Inflammatory macrophage treated with lipopolysaccharide for 1 hour (primary cell): Measurements from ENCODE around the gene GMIP.
"Not testable (repeated sequence)": the region's sequence is repeated elsewhere in the genome, so short reads cannot be mapped to it uniquely, and the experiment has no call there.

Experiments
- DNase-seq, 2 donors: peaks; one replicate each; pipeline ENCODE4 v3.0.0-alpha.2; 2020 to 2022

GMIP gene

DNA sequence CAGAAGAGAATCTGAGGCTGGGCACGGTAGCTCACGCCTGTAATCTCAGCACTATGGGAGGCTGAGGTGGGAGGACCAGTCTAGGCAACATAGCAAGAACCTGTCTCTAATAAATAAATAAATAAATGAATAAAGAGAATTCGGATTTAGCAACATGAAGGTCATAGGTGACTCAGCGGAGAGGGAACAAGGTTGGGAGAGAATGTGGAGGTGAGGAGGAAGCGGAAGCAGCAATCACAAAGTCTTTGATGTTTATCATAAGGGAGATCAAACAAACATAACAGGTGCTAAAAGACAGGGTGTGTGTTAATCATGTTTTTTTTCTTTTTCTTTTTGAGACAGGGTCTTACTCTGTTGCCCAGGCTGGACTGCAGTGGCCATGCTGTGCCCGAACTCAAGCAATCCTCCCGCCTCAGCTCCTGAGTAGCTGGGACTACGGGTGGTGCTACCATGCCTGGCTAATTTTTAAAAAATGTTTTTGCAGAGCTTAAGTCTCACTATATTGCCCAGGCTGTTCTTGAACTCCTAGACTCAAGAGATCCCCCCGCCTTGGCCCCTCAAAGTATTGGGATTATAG, 41.2 kb downstream of the GMIP start:
- no peak for DNase-seq

DNA sequence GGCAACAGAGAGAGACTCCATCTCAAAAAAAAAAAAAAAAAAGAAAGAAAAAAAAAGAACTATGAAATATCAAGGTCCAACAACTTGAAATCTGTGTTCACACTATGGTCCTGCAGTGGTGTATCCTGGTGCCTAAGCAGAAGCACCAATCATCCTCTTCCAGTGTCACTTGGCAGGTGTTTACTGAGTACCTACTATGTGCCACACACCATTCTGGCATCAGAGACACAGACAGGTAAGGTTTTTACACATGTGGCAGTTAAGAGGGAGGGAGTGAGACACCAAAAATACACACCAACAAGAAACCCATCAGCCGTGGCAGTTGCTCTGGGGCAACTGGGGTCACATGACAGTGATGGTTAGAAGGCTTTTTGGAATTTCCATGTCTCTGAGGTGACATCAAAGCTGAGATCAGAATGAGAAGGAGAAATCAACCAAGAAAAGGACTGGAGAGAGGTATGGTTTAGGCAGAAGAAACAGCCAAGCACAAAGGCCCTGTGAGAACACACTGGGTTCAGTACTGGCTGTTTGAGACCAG, 42.6 kb downstream of the GMIP start:
- peak; percentile 45 to 75 for DNase-seq

DNA sequence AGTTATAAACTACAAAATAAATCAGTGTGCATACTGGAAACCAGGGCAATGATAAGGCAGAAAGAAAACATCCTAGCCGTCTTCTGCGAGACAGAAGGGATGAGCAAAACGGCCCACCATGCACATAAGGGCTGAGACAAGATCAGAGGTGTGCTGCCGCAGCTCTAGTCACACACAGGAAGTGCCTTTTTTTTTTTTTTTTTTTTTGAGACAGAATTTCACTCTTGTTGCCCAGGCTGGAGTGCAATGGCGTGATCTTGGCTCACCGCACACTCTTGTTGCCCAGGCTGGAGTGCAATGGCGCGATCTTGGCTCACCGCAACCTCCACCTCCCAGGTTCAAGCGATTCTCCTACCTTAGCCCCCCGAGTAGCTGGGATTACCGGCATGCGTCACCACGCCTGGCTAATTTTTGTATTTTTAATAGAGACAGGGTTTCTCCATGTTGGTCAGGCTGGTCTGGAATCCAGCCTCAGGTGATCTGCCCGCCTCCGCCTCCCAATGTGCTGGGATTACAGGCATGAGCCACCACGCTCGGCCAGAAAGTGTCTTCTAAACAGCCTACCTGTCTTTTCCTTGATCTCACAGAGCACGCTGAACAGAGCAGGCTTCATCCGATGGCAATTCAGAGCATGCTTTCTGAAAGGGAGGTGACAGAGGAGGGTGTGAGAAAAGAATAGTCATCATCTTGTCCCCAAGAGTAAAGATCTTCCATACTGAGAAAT, 44.6 kb downstream of the GMIP start:
- DNase-seq = not testable (repeated sequence)

DNA sequence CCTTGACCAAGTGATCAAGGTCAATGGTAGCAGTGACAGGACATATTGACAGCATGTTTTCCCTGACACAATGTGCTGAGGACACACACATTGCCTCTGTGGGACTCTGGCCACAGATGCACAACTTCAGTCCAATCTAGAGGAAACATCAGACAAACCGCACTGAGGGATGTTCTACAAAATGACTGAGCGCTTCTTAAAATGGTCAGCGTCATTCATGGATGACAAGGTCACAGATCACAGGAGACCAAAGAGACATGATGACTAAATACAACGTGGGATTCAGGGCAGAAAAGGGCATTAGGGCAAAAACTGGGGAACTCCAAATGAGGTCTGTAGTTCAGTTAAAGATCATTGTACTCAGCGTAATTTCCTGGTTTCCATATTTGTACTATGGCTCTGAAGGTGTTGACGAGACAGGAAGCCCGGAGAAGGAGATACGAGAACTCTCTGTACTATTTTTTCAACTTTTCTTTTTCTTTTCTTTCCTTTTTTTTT, 45.6 kb downstream of the GMIP start:
- peak; percentile 78 to 95 for DNase-seq

DNA sequence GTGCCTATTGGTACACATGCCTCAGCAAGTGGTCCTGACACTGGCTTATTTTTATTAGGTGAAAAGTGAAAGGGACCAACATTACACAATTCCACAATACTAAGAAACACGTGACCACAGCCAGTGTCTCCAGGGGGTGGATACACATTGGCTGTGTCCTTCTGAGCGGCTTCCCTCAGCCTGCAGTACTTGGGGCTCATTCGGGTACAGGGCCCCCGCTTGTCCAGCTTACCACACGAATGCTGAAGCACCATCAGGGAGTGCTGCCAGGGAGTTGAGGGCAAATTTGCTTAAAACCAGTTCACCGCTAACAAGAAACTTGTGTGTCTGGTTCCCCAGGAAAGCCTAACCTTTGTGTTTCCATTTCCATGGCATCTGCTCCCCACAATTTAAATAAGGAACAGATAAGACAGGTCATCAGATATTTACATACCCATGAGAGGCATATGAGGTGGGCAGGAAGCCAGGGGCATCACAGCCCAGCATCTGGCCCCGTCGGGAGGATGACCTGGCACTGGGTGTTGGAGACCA, 48.2 kb downstream of the GMIP start:
- DNase-seq = peak; percentile 57 to 77

DNA sequence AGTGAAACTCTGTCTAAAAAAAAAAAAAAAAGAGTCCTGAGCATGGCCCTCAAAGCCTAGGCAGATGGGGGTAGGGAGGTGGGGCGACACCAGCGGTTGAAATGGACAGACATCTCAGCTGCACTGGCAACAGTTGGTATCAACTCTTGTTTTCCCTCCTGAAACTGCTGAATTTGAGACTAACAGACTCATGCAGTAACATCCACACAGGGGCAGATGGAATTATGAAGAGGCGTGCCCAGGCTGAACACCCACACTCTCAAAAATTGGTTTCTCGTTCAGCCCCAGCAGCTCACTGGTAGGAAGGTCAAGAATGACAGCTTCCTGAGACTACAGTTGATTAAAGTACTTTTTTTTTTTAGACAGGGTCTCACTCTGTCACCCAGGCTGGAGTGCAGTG, 49.1 kb downstream of the GMIP start:
- DNase-seq = peak; percentile 28 to 69

DNA sequence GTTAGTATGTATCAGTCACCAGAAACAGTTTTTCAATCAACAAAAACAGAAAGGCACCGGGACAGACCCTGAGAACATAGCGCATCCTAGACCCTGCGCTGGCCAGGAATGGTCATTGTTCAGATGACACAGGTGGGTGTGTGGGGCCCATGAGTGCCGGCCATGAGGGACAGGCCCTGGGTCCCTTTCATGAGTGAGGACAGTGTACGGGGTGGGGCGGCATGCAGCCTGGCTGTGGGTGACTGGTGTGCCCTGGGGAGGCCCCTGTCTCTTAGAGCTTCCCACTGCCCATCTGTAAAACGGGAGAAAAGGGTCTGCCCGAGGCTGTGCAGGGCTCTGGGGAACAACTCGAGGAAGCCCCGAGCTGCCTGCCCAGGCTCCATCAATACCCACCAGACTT, 50.8 kb downstream of the GMIP start:
- DNase-seq = no peak

DNA sequence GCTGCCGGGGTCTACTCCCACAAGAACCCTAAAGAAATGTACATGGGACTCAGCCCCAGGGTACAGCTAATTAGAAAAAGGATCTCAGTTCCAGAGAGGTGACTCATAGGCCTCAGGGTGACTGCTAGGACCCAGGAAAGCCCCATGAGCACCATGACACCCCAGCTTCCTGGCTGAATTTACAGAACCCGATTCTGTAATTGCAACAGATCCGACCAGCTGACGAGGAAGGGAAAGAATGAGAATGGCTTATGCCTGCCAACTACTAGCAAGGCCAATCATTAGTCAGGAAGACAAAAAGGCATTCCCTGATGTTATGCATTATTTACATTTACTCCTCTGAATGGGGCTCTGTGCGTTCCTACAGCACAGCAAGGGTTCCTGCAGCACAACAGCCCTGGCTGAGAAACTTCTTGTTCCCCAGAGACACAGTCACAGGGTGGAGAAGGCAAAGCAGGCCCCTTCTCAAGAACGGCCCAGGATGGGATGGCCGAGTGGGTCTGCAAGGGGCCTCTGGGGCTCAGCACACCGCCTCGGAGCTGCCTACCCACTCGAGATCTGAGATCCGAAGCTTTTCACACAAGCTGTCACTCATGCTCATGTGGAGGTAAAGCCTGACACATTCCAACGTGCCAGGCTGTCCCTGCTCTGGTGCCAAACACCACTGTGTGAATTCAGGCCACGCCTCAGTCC, 52.2 kb downstream of the GMIP start:
- peak; percentile 94 to 99 for DNase-seq

DNA sequence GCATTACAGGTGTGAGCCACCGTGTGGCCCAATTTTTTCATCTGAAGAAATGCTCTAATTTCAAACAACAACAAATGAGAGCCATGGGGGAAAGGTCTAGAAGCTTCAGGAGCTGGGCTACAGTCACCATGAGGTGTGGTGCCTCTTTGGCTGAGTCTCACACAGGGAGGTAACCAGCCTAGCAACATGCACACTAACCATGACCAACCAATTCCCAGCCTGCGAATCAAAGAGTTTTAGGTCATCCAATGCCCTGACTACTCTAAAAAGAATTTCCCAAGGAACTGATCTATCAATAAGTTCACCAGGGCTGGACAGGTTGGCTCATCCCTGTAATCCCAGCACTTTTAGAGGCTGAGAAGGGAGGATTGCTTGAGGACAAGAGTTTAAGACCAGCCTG, 54.9 kb downstream of the GMIP start:
- no peak for DNase-seq

DNA sequence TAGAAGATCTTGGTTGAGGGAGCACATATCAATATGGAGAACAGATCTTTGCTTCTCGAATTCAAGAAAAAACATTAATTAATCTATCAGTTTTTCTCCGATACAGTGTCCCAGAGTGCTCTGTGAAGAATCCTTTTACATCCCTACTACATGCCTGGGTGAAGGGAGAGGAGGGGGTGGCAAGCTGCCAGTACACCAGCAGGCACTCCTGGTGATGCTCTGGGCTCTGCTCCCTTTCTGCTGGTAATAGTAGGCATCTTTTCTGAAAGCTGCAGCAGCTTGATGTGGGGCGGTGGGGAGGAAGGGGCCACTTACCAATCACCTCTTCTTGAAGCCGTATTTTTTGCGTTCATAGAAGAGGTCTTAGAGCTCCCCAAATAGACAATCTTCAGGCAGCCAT, 55.7 kb downstream of the GMIP start:
- DNase-seq = no peak

DNA sequence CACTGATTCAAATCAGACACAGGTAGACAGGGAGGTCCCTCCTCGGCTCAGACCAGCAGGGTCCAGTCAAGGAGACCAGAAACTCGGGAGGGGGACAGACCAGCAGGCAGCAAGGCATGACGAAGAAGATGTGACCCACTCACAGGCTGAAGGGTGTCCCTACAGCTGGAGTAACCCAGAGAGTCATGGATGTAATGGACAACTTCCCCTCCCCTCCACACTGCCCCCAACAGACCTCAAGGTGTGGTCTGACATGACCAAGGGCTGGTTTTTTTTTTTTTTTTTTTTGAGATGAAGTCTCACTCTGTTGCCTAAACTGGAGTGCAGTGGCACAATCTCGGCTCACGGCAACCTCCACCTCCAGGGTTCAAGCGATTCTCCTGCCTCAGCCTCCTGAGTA, 59.1 kb downstream of the GMIP start:
- DNase-seq = no peak

DNA sequence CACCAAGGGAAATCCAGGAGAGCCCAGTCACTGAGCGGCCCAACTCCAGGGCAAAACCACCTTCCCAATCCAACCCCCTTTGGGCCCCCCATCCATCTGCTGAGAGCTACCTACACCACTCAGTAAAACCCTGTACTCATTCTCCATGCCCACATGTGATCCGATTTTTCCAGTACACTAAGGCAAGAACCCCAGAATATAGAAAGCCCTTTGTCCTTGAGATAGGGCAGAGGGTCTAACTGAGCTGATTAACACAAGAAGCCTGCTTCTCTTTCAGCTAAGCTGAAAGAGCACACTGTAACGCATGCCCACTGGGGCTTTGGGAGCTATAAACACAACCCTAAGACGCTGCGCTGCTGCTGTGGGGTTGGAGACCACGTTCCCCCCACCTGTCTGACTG, 61.0 kb downstream of the GMIP start:
- DNase-seq = no peak

DNA sequence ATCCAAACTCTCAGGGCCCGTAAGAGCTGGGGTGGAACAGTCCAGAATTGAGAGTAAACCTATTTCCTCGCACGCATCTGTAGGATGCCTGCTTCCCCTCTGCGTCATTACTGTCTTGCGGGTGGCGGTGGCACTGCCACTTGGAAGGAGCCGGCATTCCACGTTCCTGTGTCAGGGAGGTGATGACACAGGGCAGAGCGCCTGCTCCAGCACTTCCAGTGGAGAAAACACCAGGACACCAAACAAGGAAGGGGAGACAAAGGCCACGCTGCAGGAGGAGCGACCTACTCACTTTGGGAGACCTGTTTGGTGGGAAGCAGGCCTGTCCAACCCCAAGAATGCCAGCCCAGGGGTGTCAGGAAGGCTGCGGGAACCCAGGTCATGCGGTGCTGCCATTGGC, 62.1 kb downstream of the GMIP start:
- no peak for DNase-seq

DNA sequence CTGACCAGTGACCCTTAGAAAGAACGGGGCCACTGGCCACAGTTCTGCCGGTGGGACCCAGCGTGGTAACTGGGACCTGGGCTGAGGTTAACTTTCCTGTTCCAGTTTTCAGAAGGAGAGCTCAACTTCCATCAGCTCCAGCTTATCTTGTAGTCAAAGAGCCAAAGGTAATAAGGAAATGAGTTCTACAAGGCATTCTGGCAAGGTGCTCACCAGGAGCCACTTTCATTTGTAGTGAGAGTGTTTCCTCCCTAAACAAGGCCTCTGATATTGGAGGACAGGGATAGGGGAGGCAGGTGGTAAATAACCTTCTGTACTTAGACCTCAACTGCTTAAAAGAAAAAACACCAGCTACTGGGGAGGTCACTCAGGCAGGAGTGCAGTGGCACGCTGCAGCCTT, 63.0 kb downstream of the GMIP start:
- no peak for DNase-seq

DNA sequence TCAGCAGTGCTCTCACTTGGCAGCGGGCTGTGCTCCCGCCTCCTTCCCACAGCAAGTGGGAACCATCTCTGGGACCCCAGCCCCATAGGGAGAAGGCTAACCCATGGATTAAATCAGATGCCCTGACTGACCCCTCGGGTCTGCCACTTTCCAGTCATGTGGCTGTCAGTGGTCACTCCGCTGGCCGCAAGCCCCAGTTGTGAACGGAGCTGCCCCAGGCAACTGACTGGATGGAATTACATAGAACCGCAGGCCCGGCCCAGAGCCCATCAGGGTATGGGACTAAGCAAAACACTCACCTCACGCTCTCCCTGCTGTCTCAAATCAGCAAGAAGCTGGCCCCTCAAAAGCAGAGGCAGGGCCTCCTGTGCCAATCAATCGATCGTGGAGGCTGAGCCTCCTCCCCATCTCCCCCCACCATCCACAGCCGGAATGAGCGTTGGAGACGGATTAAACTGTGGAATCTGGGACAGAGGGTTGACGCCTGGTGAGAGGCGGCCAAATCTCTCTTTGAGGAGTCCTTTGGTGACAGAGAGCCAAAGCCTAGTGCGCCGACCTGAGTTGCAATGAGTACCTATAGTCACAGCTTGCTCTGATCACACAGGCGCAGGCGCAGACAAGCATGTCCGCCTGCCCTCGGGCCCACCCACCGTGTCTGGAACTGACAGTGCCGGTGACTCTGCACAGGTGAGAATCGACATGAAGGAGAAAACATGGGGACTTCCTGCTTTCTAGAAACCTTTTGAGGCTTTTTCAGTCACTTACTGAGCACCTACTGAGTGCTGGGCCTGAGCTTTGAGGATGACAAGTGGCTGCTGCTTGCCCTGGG, 63.7 kb downstream of the GMIP start:
- no peak for DNase-seq
